Calu3 (cell line): ENCODE data around the gene C3orf52. TPM values are rescaled to one million over a fixed set of nuclear protein-coding genes. Genes with fewer than 3 reads are reported as not detected.

ENCODE experiments used
- BruUV-seq: library from RNA; stranded (reverse); fragments of 400-500 nt; replicated peaks from 2 replicates; lab custom pipeline; 2021; lab: Mats Ljungman, UMichigan
- CTCF ChIA-PET: fragments of 300-600 bp; sonication (Branson Sonifier 250); formaldehyde crosslinking; loops from one replicate; lab custom pipeline; 2022; ENCODE audit warnings: antibody characterized with exemption; lab: Charles Lee
- DNase-seq: peaks from one replicate; pipeline ENCODE4 v3.0.0; 2022
- H3K27ac Mint-ChIP-seq: one replicate; pipeline ENCODE4 v1.8.0; 2022; ENCODE audit warnings: mixed read lengths; ENCODE audit not compliant: unreplicated experiment
- H3K27me3 Mint-ChIP-seq: one replicate; pipeline ENCODE4 v1.8.0; 2022; ENCODE audit warnings: mixed read lengths; ENCODE audit not compliant: unreplicated experiment
- H3K36me3 Mint-ChIP-seq: one replicate; pipeline ENCODE4 v1.8.0; 2022; ENCODE audit warnings: mild to moderate bottlenecking, moderate library complexity, mixed read lengths; ENCODE audit not compliant: insufficient read depth, unreplicated experiment
- H3K4me1 Mint-ChIP-seq: one replicate; pipeline ENCODE4 v1.8.0; 2022; ENCODE audit warnings: mild to moderate bottlenecking, low read depth, mixed read lengths; ENCODE audit not compliant: unreplicated experiment
- H3K4me3 Mint-ChIP-seq: one replicate; pipeline ENCODE4 v1.8.0; 2022; ENCODE audit warnings: mild to moderate bottlenecking, low read depth, moderate library complexity, mixed read lengths; ENCODE audit not compliant: unreplicated experiment
- H3K9me3 Mint-ChIP-seq: one replicate; pipeline ENCODE4 v1.8.0; 2022; ENCODE audit warnings: low read depth, mixed read lengths; ENCODE audit not compliant: unreplicated experiment
- CTCF ChIP-seq: fragments of 200-600 bp; IDR thresholded peaks from one replicate; pipeline ENCODE4 v1.8.0; 2022; ENCODE audit warnings: antibody characterized with exemption; ENCODE audit not compliant: unreplicated experiment
- intact Hi-C: fragments of 100-400 bp; cut with micrococcal nuclease; formaldehyde crosslinking; loops from one replicate; pipeline ENCODE4 v1.10.0; 2022; ENCODE audit not compliant: unreplicated experiment
- total RNA-seq: library from RNA; stranded (reverse); gene quantifications from 2 replicates; pipeline ENCODE4 v1.2.3, GENCODE V29; 2022

The C3orf52 gene
- total RNA-seq, 1 experiment from 2014 or later: 28.2 TPM

- Mint-ChIP-seq H3K36me3 (no peaks in the 10 kb centered on the region), H3K27me3 (no peaks in the 10 kb centered on the region), H3K4me1 (no peaks in the 10 kb centered on the region), H3K9me3 (no peaks in the 10 kb centered on the region), H3K27ac (no peak overlapping the region), H3K4me3 (no peak overlapping the region)
- intact Hi-C loops: no loop called here
- DNase-seq: no peak
- no peak for TF ChIP-seq CTCF
- BruUV-seq: no TSS peak
- CTCF ChIA-PET: no interaction called here
Observed at GRCh38 chr3:112124907-112125607, 38.9 kb downstream of the C3orf52 start.

GRCh38 chr3:112126511-112126911 lies 40.3 kb downstream of the C3orf52 start:
- Mint-ChIP-seq H3K27ac (no peak overlapping the region), H3K27me3 (no peaks in the 10 kb centered on the region), H3K4me1 (no peaks in the 10 kb centered on the region), H3K9me3 (no peaks in the 10 kb centered on the region), H3K4me3 (no peak overlapping the region), H3K36me3 (no peaks in the 10 kb centered on the region)
- intact Hi-C loops: no loop called here
- CTCF ChIA-PET: no interaction called here
- BruUV-seq: no TSS peak
- TF ChIP-seq CTCF: no peak
- DNase-seq: no peak

GRCh38 chr3:112127522-112128494 lies 41.6 kb downstream of the C3orf52 start:
- Mint-ChIP-seq H3K4me3 (no peak overlapping the region), H3K9me3 (no peaks in the 10 kb centered on the region), H3K27me3 (no peaks in the 10 kb centered on the region), H3K4me1 (no peaks in the 10 kb centered on the region), H3K36me3 (no peaks in the 10 kb centered on the region), H3K27ac (no peak overlapping the region)
- intact Hi-C loops: no loop called here
- CTCF ChIA-PET: no interaction called here
- DNase-seq: no peak
- no TSS peak for BruUV-seq
- no peak for TF ChIP-seq CTCF

- Mint-ChIP-seq H3K4me3 (no peak overlapping the region), H3K27me3 (no peaks in the 10 kb centered on the region), H3K27ac (no peak overlapping the region), H3K36me3 (peaks cover 5% of the 10 kb centered on the region), H3K4me1 (no peaks in the 10 kb centered on the region), H3K9me3 (no peaks in the 10 kb centered on the region)
- DNase-seq: no peak
- no peak for TF ChIP-seq CTCF
- BruUV-seq: no TSS peak
- CTCF ChIA-PET: no interaction called here
- intact Hi-C loops: no loop called here
Observed at GRCh38 chr3:112128843-112129727, 42.9 kb downstream of the C3orf52 start.
